Amniotic stem cell (primary cell): Measurements from ENCODE around the gene WFS1.
A peak's percentile ranks its signal among the peaks of the same experiment; 100 is the strongest.

Source experiments
- DNase-seq: peaks from one replicate; lab custom pipeline; 2025; lab: John Stamatoyannopoulos, UW

Gene WFS1

DNA sequence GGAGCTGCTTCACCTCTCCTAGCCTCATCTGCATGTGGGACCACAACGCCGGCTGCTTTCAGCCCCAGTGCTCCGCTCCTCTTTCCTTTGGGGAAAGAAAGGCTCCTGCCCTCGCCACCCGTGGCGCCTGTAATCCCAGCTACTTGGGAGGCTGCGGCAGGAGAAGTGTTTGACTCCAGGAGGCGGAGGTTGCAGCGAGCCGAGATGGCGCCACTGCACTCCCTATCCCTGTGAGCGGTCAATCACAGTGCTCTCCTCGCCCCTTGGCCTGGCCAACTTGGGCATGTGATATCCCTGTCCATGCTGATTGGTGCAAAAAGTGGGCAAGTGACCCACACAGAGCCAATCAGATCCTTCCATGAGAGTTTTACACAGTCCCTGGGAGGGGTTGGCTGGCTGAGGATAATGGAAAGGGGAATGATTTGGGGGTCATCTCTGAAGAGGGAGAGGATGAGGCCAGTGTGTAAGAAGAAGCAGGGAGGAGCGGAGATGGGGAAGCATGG lies 56.2 kb downstream of the WFS1 start:
- no peak for DNase-seq

DNA sequence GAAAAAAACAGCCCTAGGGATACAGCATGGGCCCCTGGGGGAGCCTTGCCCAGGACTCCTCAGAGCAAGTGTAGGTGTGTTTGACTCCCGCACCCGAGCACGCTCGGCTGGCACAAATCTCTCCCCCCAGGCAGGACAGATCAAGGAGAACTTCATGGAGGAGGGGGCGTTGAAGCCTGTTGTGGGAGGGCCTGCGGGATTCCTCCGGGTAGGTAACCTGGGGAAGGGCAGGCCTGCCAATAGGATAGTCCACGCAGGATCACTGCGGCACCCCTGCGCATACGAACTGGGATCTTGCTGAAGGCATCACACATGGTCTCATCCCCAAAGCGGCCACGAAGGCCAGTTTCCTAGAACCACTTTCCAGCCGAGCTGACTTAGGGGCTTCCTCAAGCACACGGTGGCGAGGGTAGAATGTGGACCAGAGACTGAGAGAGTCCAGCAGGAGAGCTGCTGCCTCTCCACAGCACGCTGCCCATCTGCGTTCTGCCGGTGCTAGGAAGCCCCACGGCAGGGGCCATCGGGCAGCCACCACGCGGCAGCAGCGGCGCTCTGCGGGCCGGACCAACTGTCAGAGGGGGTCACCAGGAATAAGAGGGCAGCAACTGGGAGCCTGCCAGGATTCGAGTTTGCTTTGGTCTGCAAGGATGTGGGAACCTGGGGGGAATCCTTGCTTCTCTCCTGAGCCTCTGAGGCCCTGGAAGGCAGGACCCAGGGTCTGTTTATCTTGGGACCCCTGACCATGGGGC lies 56.8 kb downstream of the WFS1 start:
- DNase-seq: no peak

DNA sequence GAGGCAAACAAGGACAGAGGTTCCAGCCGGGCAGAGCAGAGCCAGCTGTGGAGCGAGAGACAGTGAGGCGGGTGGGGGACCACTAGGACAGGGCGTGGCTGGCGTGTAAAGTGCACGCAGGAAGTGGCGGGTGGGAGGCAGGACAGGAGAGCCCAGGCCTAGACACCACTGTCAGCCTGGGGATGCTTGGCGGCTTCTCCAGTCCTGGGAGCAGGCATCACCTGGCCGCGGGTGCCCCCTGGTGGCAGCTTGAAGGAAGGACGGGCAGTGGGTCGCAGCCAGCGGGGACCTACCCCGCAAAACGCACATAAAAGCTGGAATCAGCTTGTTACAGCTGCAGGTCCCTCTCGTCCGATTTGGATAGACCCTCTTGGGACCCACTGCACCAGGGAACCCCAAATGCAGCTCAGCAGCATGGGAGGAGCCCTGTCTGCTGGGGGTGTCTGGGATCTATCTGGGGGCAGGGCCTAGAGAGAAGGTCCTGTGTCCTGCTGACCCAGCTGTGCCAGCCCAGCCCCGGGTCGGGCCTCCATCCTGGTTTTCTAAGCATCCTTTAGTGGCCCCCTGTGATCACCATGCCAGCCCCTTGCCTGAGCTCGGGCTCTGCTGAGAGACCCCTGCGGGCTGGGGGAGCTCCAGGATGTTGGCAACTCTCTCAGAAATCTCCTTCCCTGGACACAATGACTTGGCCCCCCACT lies 57.7 kb downstream of the WFS1 start:
- DNase-seq: peak; percentile 7

DNA sequence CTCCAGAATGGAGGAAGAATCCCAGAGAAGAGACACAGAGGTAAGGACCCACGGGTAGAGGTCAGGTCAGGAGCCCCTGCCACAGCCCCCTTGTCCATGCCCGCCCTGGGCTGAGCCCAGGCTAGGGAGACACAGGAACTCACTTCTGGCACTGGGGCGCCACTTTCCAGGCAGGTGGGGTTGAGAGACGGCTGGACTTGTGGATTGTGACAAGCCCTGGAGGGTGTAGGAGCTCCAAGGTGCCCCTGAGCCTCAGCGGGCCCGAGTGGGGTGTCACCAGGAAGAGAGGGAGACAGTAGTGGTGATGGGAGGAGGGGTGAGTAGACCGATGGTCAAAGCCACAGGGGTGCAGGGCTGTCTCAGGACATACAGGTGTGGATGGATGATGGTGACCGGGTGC lies 58.9 kb downstream of the WFS1 start:
- DNase-seq: no peak

DNA sequence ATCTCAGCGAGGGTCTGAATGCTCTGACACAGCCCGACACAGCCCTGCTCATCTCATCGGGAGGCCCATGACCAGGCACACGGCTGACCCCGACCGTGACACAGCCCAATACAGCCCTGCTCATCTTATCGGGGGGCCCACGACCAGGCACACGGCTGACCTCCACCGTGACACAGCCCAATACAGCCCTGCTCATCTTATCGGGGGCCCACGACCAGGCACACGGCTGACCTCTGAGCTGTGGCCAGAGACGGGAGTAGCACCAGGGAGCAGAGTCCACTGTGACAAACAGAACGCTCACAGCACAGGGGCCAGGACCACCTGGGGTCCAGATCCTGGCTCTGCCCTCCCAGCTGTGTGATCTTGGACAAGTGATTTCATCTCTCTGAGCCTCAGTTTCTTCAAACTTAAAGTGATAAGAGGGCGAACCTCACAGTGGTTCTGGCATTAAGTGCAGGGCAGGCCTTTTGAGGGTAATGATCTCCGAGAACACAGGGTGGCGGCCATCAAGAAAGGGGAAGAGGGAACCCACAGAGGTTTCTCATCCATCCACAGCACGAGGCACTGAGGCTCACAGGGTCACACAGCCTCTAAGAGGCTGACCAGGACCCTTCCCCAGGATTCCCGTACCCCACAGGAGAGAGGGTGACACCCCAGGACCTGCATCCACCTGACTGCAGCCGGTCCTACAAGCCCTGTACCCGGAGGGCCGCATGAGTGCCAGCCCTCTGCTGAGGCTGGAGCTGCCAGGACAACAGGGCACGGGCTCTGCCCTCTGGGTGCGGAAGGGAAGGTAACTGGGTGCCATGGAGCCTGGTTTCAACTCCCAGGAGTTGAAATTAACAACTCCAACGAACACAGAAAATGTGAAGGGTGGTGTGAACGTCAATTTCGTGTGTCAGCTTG lies 60.1 kb downstream of the WFS1 start:
- no peak for DNase-seq

DNA sequence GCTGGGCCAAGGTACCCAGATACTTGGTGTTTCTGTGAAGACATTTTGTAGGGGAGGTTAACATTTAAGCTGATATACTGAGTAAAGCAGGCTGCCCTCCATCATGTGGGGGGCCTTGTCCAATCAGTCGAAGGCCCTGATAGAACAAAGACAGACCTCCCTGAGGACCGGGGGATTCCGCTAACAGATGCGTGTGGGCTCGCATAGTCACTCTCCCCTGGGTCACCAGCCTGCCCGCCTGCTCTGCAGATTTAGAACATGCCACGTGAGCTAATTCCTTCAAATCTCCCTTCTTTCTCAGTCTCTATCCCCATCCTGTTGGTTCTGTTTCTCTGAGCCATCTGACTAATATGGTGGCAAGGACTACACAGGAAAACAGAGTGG lies 60.7 kb downstream of the WFS1 start:
- no peak for DNase-seq

DNA sequence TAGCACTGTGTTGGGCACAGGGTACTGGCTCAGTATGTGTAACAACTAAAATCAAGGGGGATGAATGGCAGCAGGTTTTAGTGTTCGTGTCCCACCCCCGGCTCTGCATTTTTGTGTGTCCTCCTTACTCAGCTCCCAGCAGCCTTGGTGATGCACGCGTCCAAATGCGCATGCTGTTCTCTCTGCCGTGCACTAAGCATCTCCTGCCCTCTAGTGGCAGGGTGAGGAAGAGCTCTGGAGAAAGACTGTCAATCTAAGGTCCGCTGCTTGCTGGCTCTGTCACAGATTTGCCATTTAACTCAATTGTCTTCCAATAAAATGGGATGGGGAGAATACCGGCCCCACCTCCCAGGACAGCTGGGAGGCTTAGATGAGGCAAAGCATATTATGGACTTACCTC lies 61.4 kb downstream of the WFS1 start:
- no peak for DNase-seq

DNA sequence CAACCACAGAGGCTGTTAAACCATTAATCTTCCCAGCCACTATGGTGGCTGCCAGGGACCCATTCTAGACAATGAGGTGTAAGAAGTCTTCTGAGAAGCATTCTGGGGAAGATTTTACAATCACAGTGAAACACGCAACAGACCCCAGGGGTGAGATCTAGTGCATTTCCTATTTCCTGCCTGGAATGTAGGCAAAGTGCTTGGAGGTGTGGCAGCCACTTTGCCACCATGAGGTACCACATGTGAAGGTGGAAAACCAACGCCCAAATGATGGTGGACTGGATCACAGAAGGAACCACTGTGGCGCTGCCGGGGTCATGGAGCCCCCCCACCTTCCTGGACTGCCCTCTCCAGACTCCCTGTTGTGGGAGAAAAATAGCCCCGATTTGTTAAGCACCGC lies 61.8 kb downstream of the WFS1 start:
- DNase-seq: no peak

DNA sequence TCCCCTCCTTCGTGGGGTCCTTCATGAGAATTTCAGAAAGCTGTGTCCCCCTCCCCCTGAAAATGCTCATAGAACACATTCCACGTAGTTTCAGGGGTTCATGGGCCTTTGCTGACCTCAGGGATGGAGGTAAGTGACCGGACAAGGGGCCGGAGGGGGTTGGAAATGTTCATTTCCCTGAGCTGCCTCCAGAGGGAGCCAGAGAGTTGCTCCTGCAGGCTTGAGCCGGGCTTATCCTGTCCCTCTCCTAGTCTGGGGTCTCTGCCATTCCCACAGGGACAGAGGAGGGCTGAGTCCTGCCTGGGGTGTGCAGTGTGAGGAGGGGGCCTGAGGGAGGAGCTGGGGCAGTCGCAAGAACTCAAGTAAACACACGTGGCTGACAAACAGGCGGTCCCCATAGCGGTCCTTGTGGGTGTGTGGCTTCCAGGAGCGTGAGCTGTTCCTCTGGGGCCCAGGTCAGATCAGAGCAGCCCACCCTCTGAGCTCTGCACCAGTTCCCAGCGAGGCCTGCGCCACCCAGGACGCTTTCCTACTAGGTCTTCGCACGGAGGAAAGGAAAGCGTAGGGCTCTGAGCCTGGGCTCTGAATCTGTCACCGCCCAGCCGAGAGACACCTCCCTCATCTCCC lies 62.5 kb downstream of the WFS1 start:
- no peak for DNase-seq

DNA sequence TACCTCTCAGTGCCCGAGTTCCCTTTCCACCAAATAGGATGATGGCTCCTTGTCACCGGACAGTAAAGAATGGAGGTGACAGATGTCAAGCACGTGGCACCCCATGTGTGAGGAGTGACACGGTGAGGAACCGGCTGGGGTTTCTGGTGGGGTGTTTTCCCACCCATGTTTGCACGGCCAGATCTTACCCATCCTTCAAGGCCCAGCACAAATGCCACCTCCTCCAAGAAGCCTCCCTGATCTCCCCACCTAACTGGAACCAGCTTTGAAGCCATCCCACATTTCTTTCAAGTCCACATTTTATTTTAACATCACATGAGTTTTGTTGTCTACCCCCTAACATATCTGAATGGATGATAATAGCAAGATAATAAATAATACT lies 63.0 kb downstream of the WFS1 start:
- DNase-seq: no peak

DNA sequence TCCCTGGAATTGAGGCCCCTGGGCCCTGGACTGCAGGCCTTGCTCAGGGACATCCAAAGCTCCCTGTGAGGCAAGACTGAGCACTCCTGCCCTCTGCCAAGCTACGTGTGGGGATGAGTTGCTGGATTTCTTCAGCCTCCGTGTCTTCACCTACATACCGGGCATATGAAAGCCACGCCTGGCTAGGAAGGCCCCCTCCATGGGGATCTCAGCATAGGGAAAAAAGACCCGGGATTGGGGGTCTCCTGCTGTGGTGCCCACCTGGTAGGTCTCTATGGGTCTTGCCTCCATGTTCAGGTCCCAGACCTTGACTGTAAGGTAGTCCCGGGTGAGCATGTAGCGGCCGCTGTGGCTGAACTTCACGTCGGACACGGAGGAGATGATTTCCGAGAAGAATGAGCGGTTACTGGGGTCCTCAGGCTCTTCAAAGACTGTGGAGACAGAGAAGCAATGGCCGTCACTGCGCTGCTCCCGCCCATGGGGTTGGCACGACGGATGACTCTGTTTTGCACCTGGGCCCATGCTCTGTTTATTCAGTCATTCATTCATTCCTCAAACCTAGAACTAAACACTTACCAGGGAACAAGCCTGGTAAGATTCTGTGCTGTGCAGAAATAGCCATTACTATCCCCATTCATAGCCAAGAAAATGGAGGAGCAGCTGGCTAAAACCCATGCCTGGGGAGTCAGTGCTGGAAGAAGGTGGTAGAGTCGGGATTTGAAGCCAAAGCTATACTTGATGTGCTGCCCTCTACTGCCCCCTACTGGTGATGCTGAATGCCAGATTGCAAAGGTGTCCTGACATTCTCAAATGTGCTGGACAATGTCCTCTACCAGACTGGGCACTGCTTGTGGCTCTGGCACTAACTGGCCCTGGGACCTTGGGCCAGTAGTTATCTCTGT lies 63.9 kb downstream of the WFS1 start:
- no peak for DNase-seq

DNA sequence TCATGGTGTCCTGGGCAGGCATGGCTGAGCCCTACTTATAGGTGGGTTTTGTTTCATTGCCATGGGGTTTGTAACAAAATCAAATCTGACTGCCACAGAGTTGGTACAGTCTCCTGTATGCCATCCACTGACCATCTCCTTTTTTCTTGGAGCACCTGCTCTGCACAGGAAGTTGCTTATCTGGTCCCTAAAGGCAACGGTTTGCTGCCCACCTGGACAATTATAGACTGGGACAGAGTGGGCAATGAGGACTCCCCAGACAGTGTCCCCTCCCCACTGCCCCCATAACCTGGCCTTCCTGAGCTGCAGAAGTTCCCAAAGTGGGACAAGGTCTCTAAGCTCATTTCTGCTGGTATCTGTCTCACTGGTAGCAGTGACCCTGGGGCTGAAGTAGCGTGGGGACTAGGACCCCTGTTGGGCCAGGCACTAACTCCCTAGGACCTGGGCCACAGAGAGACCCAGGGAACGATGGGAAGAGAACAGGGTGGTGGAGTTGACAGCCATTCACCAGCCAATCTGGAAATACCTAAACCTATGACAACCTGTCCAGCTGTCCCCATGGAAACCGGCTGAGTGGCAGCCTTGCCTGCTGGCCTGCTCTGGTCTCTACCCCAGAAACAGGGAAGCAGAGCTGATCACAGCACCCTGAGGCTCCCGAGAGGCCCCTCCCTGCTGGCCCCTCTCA lies 64.7 kb downstream of the WFS1 start:
- no peak for DNase-seq

DNA sequence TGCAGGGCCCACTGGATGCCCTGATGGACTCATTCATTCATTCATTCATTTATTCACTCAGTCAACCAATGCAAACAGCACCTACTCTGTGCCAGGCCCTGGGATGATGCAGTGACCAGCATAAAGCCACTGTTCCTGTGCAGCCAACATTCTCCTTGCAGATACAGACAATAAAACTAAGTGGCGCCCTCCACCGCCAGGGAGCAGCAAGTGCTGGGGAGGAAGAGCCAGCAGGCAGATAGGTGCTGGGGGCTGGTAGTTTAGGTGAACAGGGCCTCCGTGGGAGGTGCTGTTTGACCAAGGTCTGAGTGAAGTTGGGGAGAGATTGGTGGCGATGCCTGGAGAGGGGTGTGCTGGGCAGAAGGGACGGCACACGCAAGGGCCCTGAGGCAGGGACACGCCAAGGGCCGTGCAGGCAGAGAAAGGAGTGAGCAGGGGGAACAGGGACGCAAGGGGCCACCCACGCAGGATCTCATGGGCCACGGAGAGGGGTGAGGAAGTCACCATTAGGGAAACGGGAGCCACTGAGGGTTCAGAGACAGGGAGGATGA lies 65.5 kb downstream of the WFS1 start:
- DNase-seq: no peak

DNA sequence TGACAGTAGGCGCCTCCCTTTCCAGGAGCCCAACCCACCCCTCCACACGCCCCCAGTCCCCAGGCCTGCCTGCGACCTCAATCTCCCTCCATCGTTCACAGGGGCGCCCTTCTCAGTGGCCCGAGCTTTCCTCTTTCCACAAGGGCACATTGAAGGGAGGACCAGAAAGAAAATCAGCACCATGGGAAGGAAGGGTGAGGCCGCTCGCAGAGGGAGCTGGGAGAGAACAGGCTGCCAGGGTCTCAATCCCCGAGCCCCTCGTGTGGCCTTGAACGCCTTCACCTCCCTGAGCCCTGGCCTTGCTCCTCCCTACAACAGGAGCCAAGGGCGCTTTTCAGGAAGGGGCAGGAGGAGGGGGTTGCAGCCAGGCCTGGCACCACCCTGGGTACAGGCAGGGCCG lies 66.5 kb downstream of the WFS1 start:
- no peak for DNase-seq

DNA sequence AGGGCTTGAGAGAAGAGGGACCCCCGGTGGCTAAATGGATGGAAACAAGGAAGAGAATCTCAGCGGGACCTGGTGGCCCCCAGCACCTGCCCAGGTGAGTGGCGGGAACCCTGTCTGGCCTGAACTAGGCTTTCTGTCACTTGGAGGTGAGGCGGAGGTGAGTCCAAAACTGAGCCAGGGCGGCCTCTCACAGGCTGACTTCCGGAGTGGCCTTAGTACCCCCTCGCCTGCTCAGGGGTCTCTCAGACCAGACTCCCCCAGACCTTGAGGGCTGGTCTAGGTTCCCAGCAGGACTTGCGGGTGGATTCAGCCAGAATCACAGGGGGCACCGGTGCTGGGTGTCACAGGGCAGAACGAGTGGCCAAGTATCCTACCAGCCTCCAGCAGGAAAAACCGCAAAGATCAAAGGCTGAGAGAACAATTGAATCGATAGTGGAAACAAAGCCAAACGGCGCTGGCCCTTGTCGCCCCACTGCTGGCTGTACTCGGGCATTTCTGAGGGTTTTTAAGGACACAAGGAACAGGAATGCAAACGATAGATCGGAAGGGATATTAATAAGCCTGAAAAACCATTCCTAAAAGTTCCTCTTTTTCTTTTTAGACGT lies 67.8 kb downstream of the WFS1 start:
- no peak for DNase-seq

DNA sequence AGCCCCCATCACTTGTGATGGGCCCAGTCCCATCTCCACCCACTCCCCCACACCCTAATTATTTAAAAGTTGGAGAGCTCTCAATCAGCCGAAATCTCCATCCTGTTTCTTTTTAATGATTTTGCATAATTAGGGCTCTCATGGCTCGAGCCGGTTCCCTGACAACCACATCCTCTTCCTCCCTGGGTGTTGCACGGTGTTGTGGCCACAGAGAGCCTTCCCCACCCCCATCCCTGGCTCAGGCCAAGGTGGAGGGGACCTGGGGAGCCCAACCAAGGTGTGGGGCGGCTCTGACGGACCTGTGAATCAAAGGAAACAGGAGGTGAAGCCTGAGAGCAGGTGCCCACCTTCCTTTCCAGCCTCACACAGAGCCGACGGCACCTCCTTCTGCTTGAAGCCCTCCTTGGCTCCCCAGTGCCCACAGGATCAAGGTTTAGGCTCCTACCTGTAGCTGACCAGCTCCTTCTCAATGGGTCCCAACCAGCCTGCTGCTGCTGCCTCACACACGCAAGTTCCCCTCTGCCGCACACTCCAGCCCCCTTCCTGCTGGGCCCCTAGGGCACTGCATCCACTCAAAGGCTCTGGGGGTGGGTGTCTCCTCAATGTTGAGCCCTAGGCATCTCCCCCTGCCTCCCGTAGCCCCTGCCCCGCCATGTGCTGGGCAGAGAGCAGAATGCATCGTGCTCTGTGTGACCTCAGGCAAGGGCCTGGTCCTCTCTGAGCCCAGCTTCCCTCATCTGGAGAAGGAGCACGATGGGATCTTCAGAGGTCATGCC lies 68.7 kb downstream of the WFS1 start:
- DNase-seq: no peak

DNA sequence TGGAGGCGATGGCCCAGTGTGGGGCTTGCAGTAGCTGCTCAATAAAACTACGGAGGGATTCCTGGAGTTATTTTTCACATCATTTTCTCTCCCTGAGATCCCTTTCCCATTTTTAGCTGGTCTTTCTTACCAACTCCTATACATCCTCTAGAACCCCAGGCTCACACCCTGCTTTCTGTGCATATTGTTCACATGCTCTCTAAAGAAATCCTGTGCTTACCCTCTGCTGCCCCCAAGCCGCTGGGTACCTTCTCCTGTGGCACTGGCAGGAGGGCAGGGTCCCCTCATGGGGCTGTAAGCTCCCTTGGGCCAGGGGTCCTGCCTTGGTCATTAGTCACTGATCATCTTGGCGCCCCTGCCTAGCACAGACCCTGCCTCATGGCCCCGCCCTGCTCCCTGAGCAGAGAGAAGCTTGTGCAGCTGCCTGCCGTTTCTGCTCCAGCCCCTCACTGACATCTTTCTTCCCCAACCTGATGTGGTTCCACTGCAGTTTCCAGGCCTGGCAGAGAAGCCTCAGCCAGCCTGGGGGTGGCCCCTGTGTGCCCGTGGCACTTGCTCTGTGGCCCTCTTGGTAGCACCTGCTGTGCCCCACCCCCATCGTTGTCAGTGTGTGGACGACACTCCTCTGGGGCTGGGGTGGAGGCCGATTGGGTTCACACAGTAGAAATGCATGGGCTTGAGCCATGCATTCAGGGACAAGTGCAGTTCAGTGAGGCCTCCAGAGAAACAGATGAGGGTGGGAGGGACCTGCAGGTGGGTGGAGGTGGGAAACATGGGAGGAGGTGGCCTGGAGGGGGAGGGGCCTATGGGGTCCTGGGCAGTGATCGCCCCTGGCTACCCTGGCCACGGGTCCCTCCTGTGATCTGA lies 69.5 kb downstream of the WFS1 start:
- DNase-seq: no peak

DNA sequence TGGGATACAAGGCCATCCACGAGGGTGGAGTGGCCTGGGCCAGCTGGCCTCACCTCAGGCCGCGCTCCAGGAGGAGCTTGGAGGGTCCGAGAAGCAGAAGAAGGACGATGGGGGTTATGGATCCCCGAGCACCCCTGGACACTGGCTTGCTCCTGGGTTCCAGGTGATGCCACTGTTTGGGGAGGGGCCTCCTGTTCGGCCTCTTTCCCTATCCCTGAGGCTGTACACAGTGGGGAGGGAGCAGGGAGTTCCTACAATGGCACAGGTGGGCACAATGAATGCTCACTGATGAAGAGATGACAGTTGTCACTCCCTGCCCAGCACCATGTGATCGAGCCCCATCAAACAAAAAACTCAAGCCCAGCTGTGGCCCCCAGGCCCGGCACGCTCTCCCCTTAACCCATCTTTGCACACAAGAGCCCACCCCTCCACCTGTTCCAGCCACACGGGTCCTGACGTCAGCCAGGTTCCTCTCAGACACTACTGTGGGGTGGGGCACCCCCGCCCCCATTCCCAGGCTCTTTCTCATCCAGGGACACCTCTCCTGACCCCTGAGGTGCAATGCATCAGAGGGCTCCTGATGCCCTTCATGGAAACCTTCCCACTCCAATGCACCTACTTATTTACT lies 70.3 kb downstream of the WFS1 start:
- DNase-seq: no peak
